ENCODE data around the gene INTS14.

The INTS14 gene

DNA sequence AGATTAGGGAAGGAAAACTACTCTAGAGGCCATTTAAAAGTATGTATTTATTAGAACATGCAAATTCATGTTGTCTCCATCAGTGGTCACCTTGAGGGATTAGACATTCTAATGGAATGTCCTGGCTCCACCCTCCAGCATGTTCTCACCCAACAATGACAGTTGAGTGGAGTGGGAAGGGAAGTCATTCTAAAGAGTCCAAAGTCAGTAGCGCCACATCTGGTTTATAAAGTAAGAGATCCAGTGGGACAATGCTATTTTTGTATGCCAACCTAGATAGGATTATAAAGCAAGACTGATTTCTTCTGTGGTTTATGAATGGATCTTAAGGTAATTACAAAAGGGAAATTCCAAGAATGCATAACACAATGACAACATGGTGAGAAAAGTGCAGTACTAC lies 44.1 kb upstream of the INTS14 start:
- Histone ChIP-seq H3K4me3 (ENCODE audit: insufficient read depth, low read length, poor library complexity, severe bottlenecking) (no peak overlapping the region), H4K20me1 (ENCODE audit: low read depth, low read length) (no peaks in the 10 kb centered on the region), H3K36me3 (ENCODE audit: low read length) (peaks cover 57% of the 10 kb centered on the region), H3K9me3 (ENCODE audit: insufficient read depth, low read length) (no peaks in the 10 kb centered on the region), H3K9ac (ENCODE audit: low read length) (no peak overlapping the region), H3K27me3 (ENCODE audit: low read length) (no peaks in the 10 kb centered on the region), H3K9me2 (replicated peaks; ENCODE audit: insufficient read depth, low read length) (no peaks in the 10 kb centered on the region), H3K4me2 (ENCODE audit: low read depth, low read length, poor library complexity, severe bottlenecking) (no peak overlapping the region), H3K27ac (ENCODE audit: low read depth, low read length) (no peak overlapping the region), H3F3A (ENCODE audit: insufficient read depth) (peaks cover 11% of the 10 kb centered on the region; the same call in 1 of the 2 replicates), H3K79me2 (ENCODE audit: insufficient read depth, low read length) (no peaks in the 10 kb centered on the region), H2AFZ (ENCODE audit: low read depth, low read length, severe bottlenecking) (no peak overlapping the region)
- TF ChIP-seq, protein P1, sequence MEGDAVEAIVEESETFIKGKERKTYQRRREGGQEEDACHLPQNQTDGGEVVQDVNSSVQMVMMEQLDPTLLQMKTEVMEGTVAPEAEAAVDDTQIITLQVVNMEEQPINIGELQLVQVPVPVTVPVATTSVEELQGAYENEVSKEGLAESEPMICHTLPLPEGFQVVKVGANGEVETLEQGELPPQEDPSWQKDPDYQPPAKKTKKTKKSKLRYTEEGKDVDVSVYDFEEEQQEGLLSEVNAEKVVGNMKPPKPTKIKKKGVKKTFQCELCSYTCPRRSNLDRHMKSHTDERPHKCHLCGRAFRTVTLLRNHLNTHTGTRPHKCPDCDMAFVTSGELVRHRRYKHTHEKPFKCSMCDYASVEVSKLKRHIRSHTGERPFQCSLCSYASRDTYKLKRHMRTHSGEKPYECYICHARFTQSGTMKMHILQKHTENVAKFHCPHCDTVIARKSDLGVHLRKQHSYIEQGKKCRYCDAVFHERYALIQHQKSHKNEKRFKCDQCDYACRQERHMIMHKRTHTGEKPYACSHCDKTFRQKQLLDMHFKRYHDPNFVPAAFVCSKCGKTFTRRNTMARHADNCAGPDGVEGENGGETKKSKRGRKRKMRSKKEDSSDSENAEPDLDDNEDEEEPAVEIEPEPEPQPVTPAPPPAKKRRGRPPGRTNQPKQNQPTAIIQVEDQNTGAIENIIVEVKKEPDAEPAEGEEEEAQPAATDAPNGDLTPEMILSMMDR (IDR thresholded peaks at IDR 0.05; ENCODE audit: insufficient read depth, low read length, poor library complexity, severe bottlenecking), result no peak
- no peak for TF ChIP-seq EZH2phosphoT487 (conservative IDR thresholded peaks at IDR 0.05; ENCODE audit: low read length)

DNA sequence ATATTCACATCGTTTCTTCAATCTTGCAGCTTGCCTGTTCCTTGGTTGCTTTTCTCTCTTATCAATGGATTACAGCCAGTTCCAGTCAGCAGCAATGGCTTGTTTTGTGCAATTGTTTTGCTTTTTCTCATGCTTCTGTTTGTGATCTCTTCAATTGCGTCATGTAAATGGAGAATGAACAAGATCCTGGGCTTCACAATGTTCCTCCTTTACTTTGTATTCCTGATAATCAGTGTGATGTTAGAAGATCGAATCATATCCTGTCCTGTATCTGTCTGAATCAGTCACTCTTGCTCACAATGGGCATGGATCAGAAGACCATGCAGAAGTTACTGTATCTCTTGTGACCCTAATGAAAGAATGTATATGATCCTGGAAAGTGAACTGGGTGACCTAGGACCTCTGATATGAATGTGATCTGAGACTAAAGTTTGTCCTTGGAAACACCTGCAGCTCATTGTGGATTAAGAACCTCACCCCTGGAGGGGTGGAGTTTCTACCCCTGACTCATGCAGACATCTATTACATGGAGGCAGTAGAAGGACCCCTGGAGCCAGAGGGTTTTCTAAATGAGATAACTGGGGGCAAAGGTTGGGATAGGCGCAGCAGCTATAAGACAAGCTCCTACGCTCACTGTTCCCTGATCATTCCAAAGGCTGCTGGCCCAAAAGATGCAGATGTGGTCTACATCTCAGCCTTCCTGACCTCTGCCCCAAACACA lies 43.0 kb upstream of the INTS14 start:
- peaks cover 49% of the 10 kb centered on the region for H3K36me3 ChIP-seq (ENCODE audit: low read length)

DNA sequence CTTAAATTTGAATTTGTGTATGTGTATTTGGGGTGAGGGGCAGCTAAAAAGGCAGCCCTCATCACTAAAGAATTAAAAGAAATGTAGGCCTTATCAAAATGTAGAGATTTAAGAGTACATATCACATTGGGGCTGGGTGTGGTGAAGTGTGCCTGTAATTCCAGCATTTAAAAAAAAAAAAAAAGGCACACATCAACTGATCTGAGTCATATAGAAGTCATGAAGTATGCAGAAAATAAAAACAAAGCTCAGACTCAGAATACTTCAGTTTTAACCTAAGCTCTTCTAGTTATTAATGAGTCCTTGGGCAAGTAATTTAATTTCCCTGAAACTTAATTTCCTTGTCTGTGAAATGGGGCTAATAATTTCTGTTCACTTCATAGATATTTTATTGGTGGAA lies 42.4 kb upstream of the INTS14 start:
- no peaks in the 10 kb centered on the region for H3K9me3 ChIP-seq (ENCODE audit: insufficient read depth, low read length)
- no peak overlapping the region for H3K9ac ChIP-seq (ENCODE audit: low read length)
- H3K36me3 ChIP-seq (ENCODE audit: low read length), result peaks cover 43% of the 10 kb centered on the region
- no peaks in the 10 kb centered on the region for H3K79me2 ChIP-seq (ENCODE audit: insufficient read depth, low read length)
- TF ChIP-seq EZH2phosphoT487 (conservative IDR thresholded peaks at IDR 0.05; ENCODE audit: low read length), result no peak
- TF ChIP-seq, protein P1 (IDR thresholded peaks at IDR 0.05; ENCODE audit: insufficient read depth, low read length, poor library complexity, severe bottlenecking), result no peak
- H3K27ac ChIP-seq (ENCODE audit: low read depth, low read length), result no peak overlapping the region
- no peaks in the 10 kb centered on the region for H3K9me2 ChIP-seq (replicated peaks; ENCODE audit: insufficient read depth, low read length)
- no peaks in the 10 kb centered on the region for H4K20me1 ChIP-seq (ENCODE audit: low read depth, low read length)
- no peak overlapping the region for H3K4me3 ChIP-seq (ENCODE audit: insufficient read depth, low read length, poor library complexity, severe bottlenecking)
- no peaks in the 10 kb centered on the region for H3F3A ChIP-seq (ENCODE audit: insufficient read depth)
- H3K4me2 ChIP-seq (ENCODE audit: low read depth, low read length, poor library complexity, severe bottlenecking), result no peak overlapping the region
- H3K27me3 ChIP-seq (ENCODE audit: low read length), result no peaks in the 10 kb centered on the region
- no peak overlapping the region for H2AFZ ChIP-seq (ENCODE audit: low read depth, low read length, severe bottlenecking)

More for the DNA sequence above, 43.0 kb upstream of the INTS14 start:
- H3F3A ChIP-seq (ENCODE audit: insufficient read depth), result peaks cover 4% of the 10 kb centered on the region; the same call in 1 of the 2 replicates
- H3K27ac ChIP-seq (ENCODE audit: low read depth, low read length), result no peak overlapping the region
- no peaks in the 10 kb centered on the region for H3K9me2 ChIP-seq (replicated peaks; ENCODE audit: insufficient read depth, low read length)
- no peaks in the 10 kb centered on the region for H3K9me3 ChIP-seq (ENCODE audit: insufficient read depth, low read length)
- no peak overlapping the region for H2AFZ ChIP-seq (ENCODE audit: low read depth, low read length, severe bottlenecking)
- H3K9ac ChIP-seq (ENCODE audit: low read length), result no peak overlapping the region
- no peaks in the 10 kb centered on the region for H3K27me3 ChIP-seq (ENCODE audit: low read length)
- H3K79me2 ChIP-seq (ENCODE audit: insufficient read depth, low read length), result no peaks in the 10 kb centered on the region
- no peak overlapping the region for H3K4me2 ChIP-seq (ENCODE audit: low read depth, low read length, poor library complexity, severe bottlenecking)
- no peak overlapping the region for H3K4me3 ChIP-seq (ENCODE audit: insufficient read depth, low read length, poor library complexity, severe bottlenecking)
- no peaks in the 10 kb centered on the region for H4K20me1 ChIP-seq (ENCODE audit: low read depth, low read length)
- TF ChIP-seq, protein P1 (IDR thresholded peaks at IDR 0.05; ENCODE audit: insufficient read depth, low read length, poor library complexity, severe bottlenecking), result no peak
- no peak for TF ChIP-seq EZH2phosphoT487 (conservative IDR thresholded peaks at IDR 0.05; ENCODE audit: low read length)
